ENCODE measurements around the gene CADPS2. TPM values are rescaled to one million over a fixed set of nuclear protein-coding genes. Genes with fewer than 3 reads are reported as not detected.

Gene CADPS2
- total RNA-seq, 3 donors from 2014 or later (not counting 1 experiment from before 2014, with no cell fraction given) = not detected

DNA sequence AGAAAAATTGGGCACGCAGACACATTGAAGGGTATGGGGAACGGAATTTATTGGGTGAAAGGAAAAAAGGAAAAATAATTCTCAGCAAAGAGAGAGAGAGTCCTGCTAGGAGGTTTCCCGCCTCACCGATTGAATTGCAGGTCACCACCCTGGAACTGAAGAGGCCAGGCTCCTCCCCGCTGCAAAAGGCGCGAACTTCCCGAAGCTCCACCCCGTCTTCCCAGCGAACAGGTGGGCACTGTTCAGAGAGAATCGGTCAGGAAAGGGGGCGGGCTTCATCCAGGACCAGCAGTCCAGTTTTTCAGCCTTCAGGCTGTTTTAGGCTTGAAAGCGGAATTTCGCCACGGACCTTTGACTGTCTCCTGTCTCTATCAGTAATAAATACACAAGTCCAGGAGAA is 27.3 kb upstream of the CADPS2 start:
- H3K27ac Mint-ChIP-seq = no peak overlapping the region
- Histone ChIP-seq H3K4me1 (ENCODE audit: control insufficient read depth, insufficient read depth, low read length) (no peaks in the 10 kb centered on the region), H3K27me3 (ENCODE audit: control insufficient read depth, insufficient read depth, low read length) (no peaks in the 10 kb centered on the region), H3K9me3 (ENCODE audit: control insufficient read depth, insufficient read depth, low read length) (peaks cover 4% of the 10 kb centered on the region), H3K36me3 (ENCODE audit: control insufficient read depth, insufficient read depth, low read length) (no peaks in the 10 kb centered on the region), H3K27ac (ENCODE audit: low read length) (no peak overlapping the region), H3K4me3 (ENCODE audit: low read length) (no peak overlapping the region)
- 92% methylated on average over 15 of the region's 15 CpGs for WGBS (ENCODE audit: insufficient coverage)
- H3K9me3 Mint-ChIP-seq = peaks cover 7 to 10% of the 10 kb centered on the region in 2 donors
- intact Hi-C loops (cut with micrococcal nuclease) = no loop called here
- no peaks in the 10 kb centered on the region for H3K27me3 Mint-ChIP-seq (ENCODE audit: low read depth in 2 of 2)
- DNase-seq (no peak), ATAC-seq (no peak)
- H3K36me3 Mint-ChIP-seq = peaks cover 5% of the 10 kb centered on the region
- no peaks in the 10 kb centered on the region for H3K4me1 Mint-ChIP-seq
- H3K4me3 Mint-ChIP-seq = no peak overlapping the region
- TF ChIP-seq, protein P1, sequence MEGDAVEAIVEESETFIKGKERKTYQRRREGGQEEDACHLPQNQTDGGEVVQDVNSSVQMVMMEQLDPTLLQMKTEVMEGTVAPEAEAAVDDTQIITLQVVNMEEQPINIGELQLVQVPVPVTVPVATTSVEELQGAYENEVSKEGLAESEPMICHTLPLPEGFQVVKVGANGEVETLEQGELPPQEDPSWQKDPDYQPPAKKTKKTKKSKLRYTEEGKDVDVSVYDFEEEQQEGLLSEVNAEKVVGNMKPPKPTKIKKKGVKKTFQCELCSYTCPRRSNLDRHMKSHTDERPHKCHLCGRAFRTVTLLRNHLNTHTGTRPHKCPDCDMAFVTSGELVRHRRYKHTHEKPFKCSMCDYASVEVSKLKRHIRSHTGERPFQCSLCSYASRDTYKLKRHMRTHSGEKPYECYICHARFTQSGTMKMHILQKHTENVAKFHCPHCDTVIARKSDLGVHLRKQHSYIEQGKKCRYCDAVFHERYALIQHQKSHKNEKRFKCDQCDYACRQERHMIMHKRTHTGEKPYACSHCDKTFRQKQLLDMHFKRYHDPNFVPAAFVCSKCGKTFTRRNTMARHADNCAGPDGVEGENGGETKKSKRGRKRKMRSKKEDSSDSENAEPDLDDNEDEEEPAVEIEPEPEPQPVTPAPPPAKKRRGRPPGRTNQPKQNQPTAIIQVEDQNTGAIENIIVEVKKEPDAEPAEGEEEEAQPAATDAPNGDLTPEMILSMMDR (IDR thresholded peaks at IDR 0.05) = no peak

DNA sequence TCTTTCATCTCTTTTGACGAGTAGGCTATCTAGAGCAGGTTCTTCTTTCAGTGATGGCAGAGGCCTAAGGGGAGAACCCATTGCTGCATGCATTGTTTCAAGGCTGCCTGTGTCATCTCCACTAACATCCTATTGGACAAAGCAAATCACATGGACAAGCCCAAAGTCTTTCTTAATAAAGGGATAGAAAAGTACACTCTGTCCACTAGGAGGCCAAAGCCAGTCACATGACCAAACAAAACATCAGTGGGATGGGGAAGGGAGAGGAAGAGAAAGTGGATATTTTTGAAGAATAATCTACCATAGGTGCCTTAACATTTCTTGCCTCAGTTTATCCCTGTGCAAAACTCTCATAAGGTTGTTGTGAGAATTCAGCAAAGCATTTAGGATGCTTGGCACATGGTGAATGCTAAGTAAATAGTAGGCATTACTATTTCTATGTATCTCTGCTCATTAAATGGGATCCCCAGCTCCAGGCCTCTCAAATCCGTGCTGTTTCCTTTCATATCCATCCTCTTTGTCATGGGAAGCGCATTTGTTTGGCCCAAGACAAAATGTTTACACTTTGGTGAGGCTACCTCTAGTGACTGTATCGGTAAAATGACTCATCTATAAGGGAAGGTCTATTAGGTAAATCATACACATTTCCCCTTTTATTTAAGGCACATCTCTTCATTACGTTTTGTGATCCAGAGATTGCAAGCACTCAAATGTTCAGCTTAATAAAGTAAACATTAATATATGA is 16.7 kb upstream of the CADPS2 start:
- Mint-ChIP-seq H3K27ac (no peak overlapping the region), H3K4me1 (no peaks in the 10 kb centered on the region)
- 73% methylated on average over 3 of the region's 5 CpGs for WGBS (ENCODE audit: insufficient coverage)

DNA sequence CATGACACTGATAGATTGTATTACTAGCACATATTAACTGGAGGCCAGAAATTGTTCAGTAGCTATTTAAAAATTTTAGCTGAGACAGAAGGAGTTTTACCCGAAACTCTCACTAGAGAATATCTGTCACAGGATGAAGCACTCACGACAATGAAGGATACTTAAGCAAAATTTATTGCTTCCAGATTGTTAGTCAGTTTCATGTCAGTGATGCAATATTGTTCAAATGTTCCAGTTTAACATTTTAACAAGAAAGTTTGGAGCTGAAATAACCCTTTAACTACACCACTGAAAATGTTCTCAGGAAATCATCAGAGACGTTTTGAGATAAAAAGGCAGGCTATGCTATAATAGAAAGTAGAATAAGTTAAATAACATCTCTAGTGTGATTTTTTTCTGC is 15.0 kb upstream of the CADPS2 start:
- 82% methylated on average over 2 of the region's 3 CpGs for WGBS (ENCODE audit: insufficient coverage)
- H3K27ac Mint-ChIP-seq = no peak overlapping the region
- DNase-seq = no peak
- intact Hi-C loops (cut with micrococcal nuclease) = no loop called here
- no peaks in the 10 kb centered on the region for H3K36me3 Mint-ChIP-seq
- Histone ChIP-seq H3K27me3 (ENCODE audit: control insufficient read depth, insufficient read depth, low read length) (no peaks in the 10 kb centered on the region), H3K27ac (ENCODE audit: low read length) (no peak overlapping the region), H3K4me3 (ENCODE audit: low read length) (no peak overlapping the region), H3K4me1 (ENCODE audit: control insufficient read depth, insufficient read depth, low read length) (no peaks in the 10 kb centered on the region), H3K9me3 (ENCODE audit: control insufficient read depth, insufficient read depth, low read length) (no peaks in the 10 kb centered on the region), H3K36me3 (ENCODE audit: control insufficient read depth, insufficient read depth, low read length) (no peaks in the 10 kb centered on the region)
- no peaks in the 10 kb centered on the region for H3K4me1 Mint-ChIP-seq
- H3K27me3 Mint-ChIP-seq (ENCODE audit: low read depth in 2 of 2) = no peaks in the 10 kb centered on the region
- TF ChIP-seq, protein P1 (IDR thresholded peaks at IDR 0.05) = no peak
- no peak for ATAC-seq
- H3K9me3 Mint-ChIP-seq = peaks cover 4 to 8% of the 10 kb centered on the region in 2 donors
- no peak overlapping the region for H3K4me3 Mint-ChIP-seq

More for the DNA sequence above, 16.7 kb upstream of the CADPS2 start:
- H3K4me3 Mint-ChIP-seq = no peak overlapping the region
- TF ChIP-seq, protein P1 (IDR thresholded peaks at IDR 0.05) = no peak
- no peaks in the 10 kb centered on the region for H3K9me3 ChIP-seq (ENCODE audit: control insufficient read depth, insufficient read depth, low read length)
- no peaks in the 10 kb centered on the region for H3K36me3 ChIP-seq (ENCODE audit: control insufficient read depth, insufficient read depth, low read length)
- peaks cover 4 to 8% of the 10 kb centered on the region in 2 donors for H3K9me3 Mint-ChIP-seq
- DNase-seq (no peak), ATAC-seq (no peak)
- no peaks in the 10 kb centered on the region for H3K36me3 Mint-ChIP-seq
- no peaks in the 10 kb centered on the region for H3K27me3 ChIP-seq (ENCODE audit: control insufficient read depth, insufficient read depth, low read length)
- H3K27ac ChIP-seq (ENCODE audit: low read length) = no peak overlapping the region
- H3K4me1 ChIP-seq (ENCODE audit: control insufficient read depth, insufficient read depth, low read length) = no peaks in the 10 kb centered on the region
- no peak overlapping the region for H3K4me3 ChIP-seq (ENCODE audit: low read length)
- H3K27me3 Mint-ChIP-seq (ENCODE audit: low read depth in 2 of 2) = no peaks in the 10 kb centered on the region
- intact Hi-C loops (cut with micrococcal nuclease) = no loop called here

DNA sequence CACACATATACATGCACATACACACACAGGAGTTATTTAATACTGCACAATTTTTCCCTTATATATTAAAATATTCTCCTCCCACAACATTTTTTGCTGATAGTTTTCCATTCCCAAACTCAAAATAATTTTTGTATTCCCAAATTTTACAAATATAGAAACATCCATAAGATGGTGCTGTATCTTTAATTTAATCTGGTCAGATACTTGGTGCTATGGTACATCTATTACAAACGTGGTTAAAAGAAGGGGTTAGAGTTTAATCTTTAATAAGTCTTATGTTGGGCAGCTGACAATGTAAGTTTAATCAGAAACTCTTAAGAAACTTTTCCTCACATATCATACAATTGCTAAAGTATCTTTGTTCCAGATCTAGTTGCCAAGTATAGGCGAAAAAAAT is 10.2 kb upstream of the CADPS2 start:
- no CpG with 5 or more reads among the region's 2 CpGs for WGBS (ENCODE audit: insufficient coverage)
- Mint-ChIP-seq H3K9me3 (peaks cover 0 to 5% of the 10 kb centered on the region in 2 donors), H3K27me3 (ENCODE audit: low read depth in 2 of 2) (no peaks in the 10 kb centered on the region), H3K27ac (no peak overlapping the region), H3K4me1 (no peaks in the 10 kb centered on the region), H3K4me3 (no peak overlapping the region), H3K36me3 (no peaks in the 10 kb centered on the region)
- H3K4me1 ChIP-seq (ENCODE audit: control insufficient read depth, insufficient read depth, low read length) = no peaks in the 10 kb centered on the region
- no peaks in the 10 kb centered on the region for H3K27me3 ChIP-seq (ENCODE audit: control insufficient read depth, insufficient read depth, low read length)
- TF ChIP-seq, protein P1 (IDR thresholded peaks at IDR 0.05) = no peak
- intact Hi-C loops (cut with micrococcal nuclease) = no loop called here
- no peak overlapping the region for H3K4me3 ChIP-seq (ENCODE audit: low read length)
- no peaks in the 10 kb centered on the region for H3K36me3 ChIP-seq (ENCODE audit: control insufficient read depth, insufficient read depth, low read length)
- no peak for ATAC-seq
- no peak for DNase-seq
- H3K27ac ChIP-seq (ENCODE audit: low read length) = no peak overlapping the region
- H3K9me3 ChIP-seq (ENCODE audit: control insufficient read depth, insufficient read depth, low read length) = no peaks in the 10 kb centered on the region
